ENCODE results near the gene SNU13. TPM values are rescaled to one million over a fixed set of nuclear protein-coding genes. Genes with fewer than 3 reads are reported as not detected.

SNU13 gene
- total RNA-seq, 120 experiments from 2014 or later, result 110 to 337 (median 211) TPM

Other genes starting within 250 kb of the SNU13 start
- gene TOB2, start 242.1 kb downstream of the SNU13 start, total RNA-seq, result 100 to 1,000 TPM in 4 of 120 experiments, 10 to 100 TPM in 116; 33.6 to 113 (median 52.3) TPM
- gene PHF5A, start 220.2 kb downstream of the SNU13 start, total RNA-seq, result 10 to 100 TPM; 10.3 to 36.8 (median 22.3) TPM
- 100 to 1,000 TPM; 173 to 339 (median 261) TPM for gene ACO2, start 219.8 kb downstream of the SNU13 start, total RNA-seq
- 10 to 100 TPM; 47.5 to 93.1 (median 62.0) TPM for gene POLR3H, start 144.4 kb downstream of the SNU13 start, total RNA-seq
- gene CSDC2, start 127.9 kb downstream of the SNU13 start, total RNA-seq, result 10 to 100 TPM in 111 of 120 experiments, 1 to 10 TPM in 9; 7.0 to 30.7 (median 15.7) TPM
- 10 to 100 TPM; 29.3 to 80.7 (median 56.1) TPM for gene PMM1, start 99.0 kb downstream of the SNU13 start, total RNA-seq
- gene DESI1, start 67.8 kb downstream of the SNU13 start, total RNA-seq, result 10 to 100 TPM; 45.7 to 64.7 (median 55.1) TPM
- gene XRCC6, start 67.6 kb downstream of the SNU13 start, total RNA-seq, result 100 to 1,000 TPM in 115 of 120 experiments, 10 to 100 TPM in 5; 83.9 to 180 (median 142) TPM
- gene MEI1, start 10.6 kb upstream of the SNU13 start, total RNA-seq, result 1 to 10 TPM in 115 of 120 experiments, under 1 TPM in 4, not detected in 1; 0.61 to 9.7 (median 3.6) TPM
- 10 to 100 TPM in 12 of 120 experiments, 1 to 10 TPM in 108; 4.1 to 13.3 (median 7.8) TPM for gene CCDC134, start 111.8 kb upstream of the SNU13 start, total RNA-seq
- gene SREBF2, start 144.2 kb upstream of the SNU13 start, total RNA-seq, result 100 to 1,000 TPM; 129 to 246 (median 190) TPM
- gene SHISA8, start 226.2 kb upstream of the SNU13 start, total RNA-seq, result 1 to 10 TPM in 117 of 120 experiments, under 1 TPM in 2, not detected in 1; 0.79 to 7.2 (median 2.8) TPM
- 1 to 10 TPM in 78 of 120 experiments, under 1 TPM in 42; 0.13 to 5.8 (median 1.2) TPM for gene TNFRSF13C, start 237.9 kb upstream of the SNU13 start, total RNA-seq